M059J (cell line): ENCODE measurements around the gene ACSS3. TPM values are rescaled to one million over a fixed set of nuclear protein-coding genes. Genes with fewer than 3 reads are reported as not detected.
A peak's percentile ranks its signal among the peaks of the same experiment; 100 is the strongest.
"Not testable (repeated sequence)": the region's sequence is repeated elsewhere in the genome, so short reads cannot be mapped to it uniquely, and the experiment has no call there.

Source experiments
- DNase-seq: peaks from one replicate; pipeline ENCODE4 v3.0.0-alpha.2; 2012; ENCODE audit warnings: low read depth
- total RNA-seq: library from RNA; depleted of rRNA; stranded (reverse); fragments of >200 nt; shearing (Covaris generic); gene quantifications from 2 replicates; pipeline ENCODE4 v1.2.3, GENCODE V29; 2014

The ACSS3 gene
- total RNA-seq, 1 experiment from 2014 or later: 1.4 TPM

GRCh38 chr12:81167694-81168093, 89.8 kb downstream of the ACSS3 start:
- DNase-seq: peak; percentile 46

GRCh38 chr12:81168445-81168844, 90.6 kb downstream of the ACSS3 start:
- DNase-seq: no peak

GRCh38 chr12:81170072-81170471, 92.2 kb downstream of the ACSS3 start:
- no peak for DNase-seq

GRCh38 chr12:81172851-81173250, 95.0 kb downstream of the ACSS3 start:
- no peak for DNase-seq

GRCh38 chr12:81174664-81175063, 96.8 kb downstream of the ACSS3 start:
- no peak for DNase-seq

GRCh38 chr12:81176796-81177195, 98.9 kb downstream of the ACSS3 start:
- no peak for DNase-seq

- DNase-seq: no peak
Measured at GRCh38 chr12:81181691-81182090, 103.8 kb downstream of the ACSS3 start.

GRCh38 chr12:81187686-81188085, 109.8 kb downstream of the ACSS3 start:
- DNase-seq: no peak

GRCh38 chr12:81196595-81196994, 118.7 kb downstream of the ACSS3 start:
- no peak for DNase-seq

- not testable (repeated sequence) for DNase-seq
Measured at GRCh38 chr12:81200561-81200960, 122.7 kb downstream of the ACSS3 start.

- DNase-seq: no peak
Measured at GRCh38 chr12:81203671-81204204, 125.9 kb downstream of the ACSS3 start.

GRCh38 chr12:81205416-81205815, 127.5 kb downstream of the ACSS3 start:
- no peak for DNase-seq

- DNase-seq: no peak
Measured at GRCh38 chr12:81206429-81206828, 128.6 kb downstream of the ACSS3 start.

- DNase-seq: no peak
Measured at GRCh38 chr12:81207173-81207572, 129.3 kb downstream of the ACSS3 start.

GRCh38 chr12:81207664-81208063, 129.8 kb downstream of the ACSS3 start:
- DNase-seq: no peak

GRCh38 chr12:81208187-81208911, 130.5 kb downstream of the ACSS3 start:
- DNase-seq: no peak

- DNase-seq: no peak
Measured at GRCh38 chr12:81209012-81209411, 131.1 kb downstream of the ACSS3 start.

- peak; percentile 82 for DNase-seq
Measured at GRCh38 chr12:81209772-81210225, 131.9 kb downstream of the ACSS3 start.

- no peak for DNase-seq
Measured at GRCh38 chr12:81211306-81211705, 133.4 kb downstream of the ACSS3 start.

- no peak for DNase-seq
Measured at GRCh38 chr12:81212996-81213696, 135.3 kb downstream of the ACSS3 start.

- no peak for DNase-seq
Measured at GRCh38 chr12:81216739-81217138, 138.9 kb downstream of the ACSS3 start.

GRCh38 chr12:81221681-81222080, 143.8 kb downstream of the ACSS3 start:
- DNase-seq: no peak
